Measurements from ENCODE around the gene AIF1L. TPM values are rescaled to one million over a fixed set of nuclear protein-coding genes. Genes with fewer than 3 reads are reported as not detected.

Gene AIF1L
- total RNA-seq, 2 experiments from 2014 or later, result not detected

DNA sequence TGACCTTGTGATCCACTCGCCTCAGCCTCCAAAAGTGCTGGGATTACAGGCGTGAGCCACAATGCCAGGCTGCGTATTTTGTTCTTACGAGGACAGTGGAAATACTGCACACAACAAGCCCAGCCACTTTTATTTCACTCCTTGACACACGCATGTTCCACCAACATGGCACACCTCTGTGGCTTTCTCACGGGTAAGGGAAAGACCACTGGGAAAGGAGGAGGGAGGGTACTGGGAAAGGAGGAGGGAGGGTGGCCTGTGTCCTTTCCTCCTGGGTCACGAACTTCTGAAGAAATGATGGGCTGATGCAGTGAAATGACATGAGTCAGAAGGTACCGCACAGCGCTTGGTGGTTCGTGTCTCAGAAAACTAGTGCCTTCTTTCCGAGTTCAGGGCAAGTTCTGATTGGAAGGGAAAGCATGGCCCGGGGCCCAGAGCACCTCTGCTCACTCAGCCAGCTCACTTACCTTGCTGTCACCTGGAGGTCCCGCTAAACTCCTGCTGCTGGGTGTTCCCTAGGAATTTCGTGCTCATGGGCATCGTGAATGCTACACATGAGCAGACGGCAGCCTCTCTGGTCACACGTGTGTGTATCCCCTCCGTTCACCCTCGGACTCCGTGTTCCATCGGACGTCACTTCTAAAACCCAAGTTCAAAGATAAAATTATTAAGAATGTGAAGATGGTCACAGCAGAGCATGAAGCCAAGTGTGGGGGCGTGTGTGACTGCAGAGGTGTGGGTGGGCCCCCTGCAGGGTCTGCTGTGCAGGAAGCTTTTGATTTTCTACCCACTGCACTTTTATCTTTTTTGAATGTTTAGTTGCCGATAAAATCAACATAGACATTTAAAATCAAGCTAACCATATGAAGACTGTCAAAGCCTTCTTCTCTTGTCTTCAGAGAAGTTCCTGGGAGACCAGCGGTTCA, 44.5 kb upstream of the AIF1L start:
- Mint-ChIP-seq H3K27ac (no peak overlapping the region), H3K4me1 (ENCODE audit: low read depth) (peaks cover 1% of the 10 kb centered on the region), H3K9me3 (no peaks in the 10 kb centered on the region), H3K4me3 (no peak overlapping the region), H3K36me3 (ENCODE audit: low read depth) (no peaks in the 10 kb centered on the region), H3K27me3 (no peaks in the 10 kb centered on the region)
- DNase-seq (no peak), ATAC-seq (ENCODE audit: poor library complexity) (no peak)
- TF ChIP-seq, protein P1, sequence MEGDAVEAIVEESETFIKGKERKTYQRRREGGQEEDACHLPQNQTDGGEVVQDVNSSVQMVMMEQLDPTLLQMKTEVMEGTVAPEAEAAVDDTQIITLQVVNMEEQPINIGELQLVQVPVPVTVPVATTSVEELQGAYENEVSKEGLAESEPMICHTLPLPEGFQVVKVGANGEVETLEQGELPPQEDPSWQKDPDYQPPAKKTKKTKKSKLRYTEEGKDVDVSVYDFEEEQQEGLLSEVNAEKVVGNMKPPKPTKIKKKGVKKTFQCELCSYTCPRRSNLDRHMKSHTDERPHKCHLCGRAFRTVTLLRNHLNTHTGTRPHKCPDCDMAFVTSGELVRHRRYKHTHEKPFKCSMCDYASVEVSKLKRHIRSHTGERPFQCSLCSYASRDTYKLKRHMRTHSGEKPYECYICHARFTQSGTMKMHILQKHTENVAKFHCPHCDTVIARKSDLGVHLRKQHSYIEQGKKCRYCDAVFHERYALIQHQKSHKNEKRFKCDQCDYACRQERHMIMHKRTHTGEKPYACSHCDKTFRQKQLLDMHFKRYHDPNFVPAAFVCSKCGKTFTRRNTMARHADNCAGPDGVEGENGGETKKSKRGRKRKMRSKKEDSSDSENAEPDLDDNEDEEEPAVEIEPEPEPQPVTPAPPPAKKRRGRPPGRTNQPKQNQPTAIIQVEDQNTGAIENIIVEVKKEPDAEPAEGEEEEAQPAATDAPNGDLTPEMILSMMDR (IDR thresholded peaks at IDR 0.05), result no peak
- Histone ChIP-seq H3K9me3 (ENCODE audit: control insufficient read depth in 1 of 2, insufficient read depth in 1 of 2, low read length in 2 of 2) (no peaks in the 10 kb centered on the region), H3K27ac (ENCODE audit: low read depth in 1 of 2, low read length in 2 of 2) (no peak overlapping the region), H3K4me3 (ENCODE audit: low read length) (no peak overlapping the region), H3K36me3 (ENCODE audit: insufficient read depth, low read length) (no peaks in the 10 kb centered on the region), H3K27me3 (ENCODE audit: control insufficient read depth in 1 of 2, insufficient read depth in 2 of 2, low read length in 2 of 2) (no peaks in the 10 kb centered on the region), H3K4me1 (ENCODE audit: insufficient read depth, low read length) (peaks cover 1% of the 10 kb centered on the region)
- intact Hi-C loops (cut with DNase I, micrococcal nuclease), result no loop called here
- POLR2A ChIA-PET, result no interaction called here
- CTCF ChIA-PET, result no interaction called here

DNA sequence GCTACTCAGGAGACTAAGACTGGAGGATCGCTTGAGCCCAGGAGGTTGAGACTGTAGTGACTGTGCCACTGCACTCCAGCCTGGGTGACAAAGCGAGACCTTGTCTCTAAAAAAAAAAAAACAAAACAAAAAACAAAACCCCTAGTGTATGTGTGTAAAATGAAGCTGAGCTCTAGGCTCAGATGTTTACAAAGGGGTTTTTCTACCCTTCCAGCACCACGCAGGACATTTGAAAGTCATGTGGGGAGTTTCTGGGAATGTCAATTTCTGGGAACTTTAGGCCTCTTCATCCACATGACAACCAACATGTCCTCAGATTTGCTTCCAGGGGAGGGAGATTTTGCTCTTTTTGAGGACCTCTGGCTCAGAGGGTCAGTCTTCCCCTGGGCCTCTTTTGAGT, 42.4 kb upstream of the AIF1L start:
- CTCF ChIA-PET, result interaction anchor here (0.5 kb wide), 1 partner anchor 71 kb away, joined by 5 read pairs; no protein-coding TSS in a partner anchor
- no peak overlapping the region for H3K27ac ChIP-seq (ENCODE audit: low read depth in 1 of 2, low read length in 2 of 2)

DNA sequence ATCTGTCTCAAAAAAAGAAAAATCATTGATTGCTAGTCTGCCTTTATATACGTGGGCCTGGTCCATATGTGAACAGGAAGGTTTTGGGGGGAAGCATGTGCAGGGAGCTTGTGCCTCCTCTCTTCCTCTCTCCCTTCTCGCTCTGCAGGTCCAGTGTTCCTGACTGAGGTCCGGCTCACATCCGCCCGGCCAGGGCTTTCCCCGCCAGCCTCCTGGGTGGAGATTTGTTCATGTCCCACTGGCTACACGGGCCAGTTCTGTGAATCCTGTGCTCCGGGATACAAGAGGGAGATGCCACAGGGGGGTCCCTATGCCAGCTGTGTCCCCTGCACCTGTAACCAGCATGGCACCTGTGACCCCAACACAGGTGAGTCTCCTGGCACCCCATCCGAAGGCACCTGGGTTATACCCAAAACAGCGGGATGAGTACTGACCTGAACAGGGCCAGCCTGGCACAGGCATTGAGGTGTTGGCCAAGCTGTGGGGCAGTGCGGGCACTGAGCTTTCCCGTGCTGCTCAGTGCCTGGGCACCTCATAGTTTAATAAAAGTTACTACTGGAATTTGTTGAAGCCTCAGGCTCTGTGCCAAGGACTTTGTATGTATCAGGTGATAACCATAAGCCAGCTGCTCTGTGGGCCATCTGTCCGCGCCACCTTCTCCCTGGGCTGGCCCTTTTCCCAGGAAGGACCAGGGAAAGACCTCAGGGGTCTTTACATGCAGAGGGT, 39.4 kb upstream of the AIF1L start:
- TF ChIP-seq, protein P1 (IDR thresholded peaks at IDR 0.05), result no peak
- Histone ChIP-seq H3K36me3 (ENCODE audit: insufficient read depth, low read length) (no peaks in the 10 kb centered on the region), H3K4me3 (ENCODE audit: low read length) (no peak overlapping the region), H3K27me3 (ENCODE audit: control insufficient read depth in 1 of 2, insufficient read depth in 2 of 2, low read length in 2 of 2) (no peaks in the 10 kb centered on the region), H3K9me3 (ENCODE audit: control insufficient read depth in 1 of 2, insufficient read depth in 1 of 2, low read length in 2 of 2) (no peaks in the 10 kb centered on the region), H3K27ac (ENCODE audit: low read depth in 1 of 2, low read length in 2 of 2) (no peak overlapping the region), H3K4me1 (ENCODE audit: insufficient read depth, low read length) (peaks cover 2% of the 10 kb centered on the region)
- POLR2A ChIA-PET, result no interaction called here
- Mint-ChIP-seq H3K36me3 (ENCODE audit: low read depth) (no peaks in the 10 kb centered on the region), H3K27ac (no peak overlapping the region), H3K27me3 (no peaks in the 10 kb centered on the region), H3K9me3 (no peaks in the 10 kb centered on the region), H3K4me3 (no peak overlapping the region), H3K4me1 (ENCODE audit: low read depth) (no peaks in the 10 kb centered on the region)
- intact Hi-C loops (cut with DNase I, micrococcal nuclease), result loop anchor here in 1 of 2 experiments (1.0 kb wide), 1 partner anchor 279 kb away; no protein-coding TSS in a partner anchor
- ATAC-seq (ENCODE audit: poor library complexity) (no peak), DNase-seq (no peak)
- CTCF ChIA-PET, result interaction anchor here (2.4 kb wide), 1 partner anchor 11 kb away, joined by 15 read pairs; no protein-coding TSS in a partner anchor

More for the DNA sequence above, 42.4 kb upstream of the AIF1L start:
- TF ChIP-seq, protein P1 (IDR thresholded peaks at IDR 0.05), result no peak
- POLR2A ChIA-PET, result no interaction called here
- no peak overlapping the region for H3K27ac Mint-ChIP-seq
- H3K36me3 Mint-ChIP-seq (ENCODE audit: low read depth), result no peaks in the 10 kb centered on the region
- no peaks in the 10 kb centered on the region for H3K4me1 Mint-ChIP-seq (ENCODE audit: low read depth)
- H3K4me1 ChIP-seq (ENCODE audit: insufficient read depth, low read length), result peaks cover 2% of the 10 kb centered on the region
- no peaks in the 10 kb centered on the region for H3K27me3 Mint-ChIP-seq
- no peak for ATAC-seq (ENCODE audit: poor library complexity)
- no peaks in the 10 kb centered on the region for H3K36me3 ChIP-seq (ENCODE audit: insufficient read depth, low read length)
- no peaks in the 10 kb centered on the region for H3K27me3 ChIP-seq (ENCODE audit: control insufficient read depth in 1 of 2, insufficient read depth in 2 of 2, low read length in 2 of 2)
- H3K4me3 ChIP-seq (ENCODE audit: low read length), result no peak overlapping the region
- intact Hi-C loops (cut with DNase I, micrococcal nuclease), result no loop called here
- H3K4me3 Mint-ChIP-seq, result no peak overlapping the region
- no peaks in the 10 kb centered on the region for H3K9me3 Mint-ChIP-seq
- no peaks in the 10 kb centered on the region for H3K9me3 ChIP-seq (ENCODE audit: control insufficient read depth in 1 of 2, insufficient read depth in 1 of 2, low read length in 2 of 2)
- DNase-seq, result no peak

All from CD4-positive, alpha-beta T cell (primary cell).